Fibroblast of the aortic adventitia (primary cell): ENCODE data around the gene ANKRD65. TPM values are rescaled to one million over a fixed set of nuclear protein-coding genes. Genes with fewer than 3 reads are reported as not detected.
"Not testable (repeated sequence)": the region's sequence is repeated elsewhere in the genome, so short reads cannot be mapped to it uniquely, and the experiment has no call there.

Source experiments
- DNase-seq: peaks from one replicate; pipeline ENCODE4 v3.0.0-alpha.2; 2010; ENCODE audit warnings: low read depth
- H3K4me3 ChIP-seq: 2 replicates; pipeline ENCODE4 v1.5.1; 2011; ENCODE audit warnings: low read depth, mild to moderate bottlenecking, control low read depth, low read length, moderate library complexity
- CTCF ChIP-seq: IDR thresholded peaks from 2 replicates; pipeline ENCODE4 v1.5.1; 2011; ENCODE audit warnings: mild to moderate bottlenecking, low read length, control low read depth, inconsistent platforms; ENCODE audit not compliant: insufficient read depth
- total RNA-seq: library from RNA; depleted of rRNA; stranded (reverse); fragments of >200 nt; gene quantifications from 2 replicates; pipeline ENCODE4 v1.2.3, GENCODE V29; 2012; ENCODE audit warnings: low replicate concordance

Gene ANKRD65
- total RNA-seq, 1 donor: 1.7 TPM

GRCh38 chr1:1371746-1372711 lies 49.0 kb downstream of the ANKRD65 start:
- peak; percentile 96 for TF ChIP-seq CTCF
- peak; percentile 54 for DNase-seq
- peak overlapping the region; percentile 5 for H3K4me3 ChIP-seq

- no peak for TF ChIP-seq CTCF
- H3K4me3 ChIP-seq: no peak overlapping the region
- DNase-seq: no peak
These were observed 49.7 kb downstream of the ANKRD65 start for GRCh38 chr1:1371364-1371745.

GRCh38 chr1:1370771-1371300 lies 50.2 kb downstream of the ANKRD65 start:
- TF ChIP-seq CTCF: no peak
- DNase-seq: no peak
- H3K4me3 ChIP-seq: no peak overlapping the region

GRCh38 chr1:1370094-1370493 lies 51.0 kb downstream of the ANKRD65 start:
- DNase-seq, H3K4me3 ChIP-seq: not testable (repeated sequence)

Other genes with a start within 250 kb of the ANKRD65 start
- gene TTLL10, start 247.4 kb downstream of the ANKRD65 start, total RNA-seq: not detected in 2 replicates
- gene TNFRSF18, start 214.7 kb downstream of the ANKRD65 start, total RNA-seq: not detected in 2 replicates
- gene TNFRSF4, start 207.1 kb downstream of the ANKRD65 start, total RNA-seq: 0.65 TPM in 1 of 2 replicates, not detected in the other
- 91.6 and 126 TPM in 2 replicates for gene SDF4, start 189.3 kb downstream of the ANKRD65 start, total RNA-seq
- gene B3GALT6, start 189.0 kb downstream of the ANKRD65 start, total RNA-seq: 24.7 and 37.1 TPM in 2 replicates
- 0.65 and 1.4 TPM in 2 replicates for gene C1QTNF12, start 174.6 kb downstream of the ANKRD65 start, total RNA-seq
- gene UBE2J2, start 147.4 kb downstream of the ANKRD65 start, total RNA-seq: 19.9 and 35.3 TPM in 2 replicates
- 0.54 and 0.74 TPM in 2 replicates for gene SCNN1D, start 140.8 kb downstream of the ANKRD65 start, total RNA-seq
- 43.2 and 106 TPM in 2 replicates for gene ACAP3, start 113.3 kb downstream of the ANKRD65 start, total RNA-seq
- 21.3 and 25.9 TPM in 2 replicates for gene PUSL1, start 112.7 kb downstream of the ANKRD65 start, total RNA-seq
- 35.0 and 53.1 TPM in 2 replicates for gene INTS11, start 96.6 kb downstream of the ANKRD65 start, total RNA-seq
- gene CPTP, start 96.5 kb downstream of the ANKRD65 start, total RNA-seq: 9.4 and 17.7 TPM in 2 replicates
- gene TAS1R3, start 90.0 kb downstream of the ANKRD65 start, total RNA-seq: 0.09 and 0.57 TPM in 2 replicates
- 31.3 and 89.0 TPM in 2 replicates for gene DVL1, start 71.9 kb downstream of the ANKRD65 start, total RNA-seq
- 367 and 605 TPM in 2 replicates for gene MXRA8, start 62.7 kb downstream of the ANKRD65 start, total RNA-seq
- gene AURKAIP1, start 46.1 kb downstream of the ANKRD65 start, total RNA-seq: 71.1 and 82.0 TPM in 2 replicates
- 102 and 133 TPM in 2 replicates for gene CCNL2, start 21.9 kb downstream of the ANKRD65 start, total RNA-seq
- 104 and 123 TPM in 2 replicates for gene MRPL20, start 14.0 kb downstream of the ANKRD65 start, total RNA-seq
- 1.8 and 2.9 TPM in 2 replicates for gene VWA1, start 14.4 kb upstream of the ANKRD65 start, total RNA-seq
- gene ATAD3C, start 28.4 kb upstream of the ANKRD65 start, total RNA-seq: under 0.01 TPM in 1 of 2 replicates, not detected in the other
- 5.2 and 15.7 TPM in 2 replicates for gene ATAD3B, start 50.5 kb upstream of the ANKRD65 start, total RNA-seq
- 28.0 and 35.6 TPM in 2 replicates for gene ATAD3A, start 90.9 kb upstream of the ANKRD65 start, total RNA-seq
- 0.82 and 3.6 TPM in 2 replicates for gene TMEM240, start 119.3 kb upstream of the ANKRD65 start, total RNA-seq
- 42.8 and 78.2 TPM in 2 replicates for gene SSU72, start 153.6 kb upstream of the ANKRD65 start, total RNA-seq
- gene FNDC10, start 178.9 kb upstream of the ANKRD65 start, total RNA-seq: 4.5 and 5.9 TPM in 2 replicates
- 37.7 and 62.1 TPM in 2 replicates for gene MIB2, start 194.2 kb upstream of the ANKRD65 start, total RNA-seq
- 13.5 and 35.2 TPM in 2 replicates for gene MMP23B, start 210.9 kb upstream of the ANKRD65 start, total RNA-seq
- gene CDK11B, start 237.7 kb upstream of the ANKRD65 start, total RNA-seq: 10.5 and 21.6 TPM in 2 replicates